HL-60 (cell line): ENCODE measurements around the gene SLC30A1.

Experiments
- DNase-seq, 2 experiments: peaks; one replicate each; pipeline ENCODE4 v3.0.0-alpha.2; 2010 to 2020; ENCODE audit warnings: low read depth in 1 of 2, low spot score in 1 of 2
- H3K27ac ChIP-seq: fragments of 250-450 bp; sonication (Bioruptor Pico); replicated peaks from 2 replicates; pipeline ENCODE4 v1.5.1; 2020; ENCODE audit warnings: mild to moderate bottlenecking, moderate library complexity
- H3K27me3 ChIP-seq: fragments of 250-450 bp; sonication (Bioruptor Pico); 2 replicates; pipeline ENCODE4 v1.5.1; 2021; ENCODE audit warnings: mild to moderate bottlenecking, moderate library complexity; ENCODE audit not compliant: insufficient read depth, poor library complexity, severe bottlenecking
- H3K4me3 ChIP-seq: replicated peaks from 2 replicates; pipeline ENCODE4 v1.5.1; 2011; ENCODE audit warnings: mild to moderate bottlenecking, control low read depth, low read length; ENCODE audit not compliant: insufficient read depth
- GABPA ChIP-seq: IDR thresholded peaks from 2 replicates; pipeline ENCODE4 v1.6.1; 2012; ENCODE audit warnings: low read depth
- POLR2AphosphoS5 ChIP-seq: IDR thresholded peaks from 2 replicates; pipeline ENCODE4 v1.6.1; 2012; ENCODE audit warnings: low read depth
- REST ChIP-seq: IDR thresholded peaks from 2 replicates; pipeline ENCODE4 v1.6.1; 2012; ENCODE audit warnings: low read depth; ENCODE audit not compliant: insufficient replicate concordance
- SPI1 ChIP-seq: IDR thresholded peaks from 2 replicates; pipeline ENCODE4 v1.6.1; 2012; ENCODE audit warnings: low read depth, mild to moderate bottlenecking, borderline replicate concordance
- TF ChIP-seq, protein P1 (sequence below): IDR thresholded peaks from one replicate; pipeline ENCODE4 v1.5.1; 2011; ENCODE audit warnings: low read length, control low read depth, inconsistent platforms; ENCODE audit not compliant: insufficient read depth

SLC30A1 gene

GRCh38 chr1:211526101-211526500 is 52.9 kb downstream of the SLC30A1 start:
- Histone ChIP-seq H3K27ac (no peak overlapping the region), H3K27me3 (peaks cover 2% of the 10 kb centered on the region), H3K4me3 (no peak overlapping the region)
- TF ChIP-seq, protein P1, sequence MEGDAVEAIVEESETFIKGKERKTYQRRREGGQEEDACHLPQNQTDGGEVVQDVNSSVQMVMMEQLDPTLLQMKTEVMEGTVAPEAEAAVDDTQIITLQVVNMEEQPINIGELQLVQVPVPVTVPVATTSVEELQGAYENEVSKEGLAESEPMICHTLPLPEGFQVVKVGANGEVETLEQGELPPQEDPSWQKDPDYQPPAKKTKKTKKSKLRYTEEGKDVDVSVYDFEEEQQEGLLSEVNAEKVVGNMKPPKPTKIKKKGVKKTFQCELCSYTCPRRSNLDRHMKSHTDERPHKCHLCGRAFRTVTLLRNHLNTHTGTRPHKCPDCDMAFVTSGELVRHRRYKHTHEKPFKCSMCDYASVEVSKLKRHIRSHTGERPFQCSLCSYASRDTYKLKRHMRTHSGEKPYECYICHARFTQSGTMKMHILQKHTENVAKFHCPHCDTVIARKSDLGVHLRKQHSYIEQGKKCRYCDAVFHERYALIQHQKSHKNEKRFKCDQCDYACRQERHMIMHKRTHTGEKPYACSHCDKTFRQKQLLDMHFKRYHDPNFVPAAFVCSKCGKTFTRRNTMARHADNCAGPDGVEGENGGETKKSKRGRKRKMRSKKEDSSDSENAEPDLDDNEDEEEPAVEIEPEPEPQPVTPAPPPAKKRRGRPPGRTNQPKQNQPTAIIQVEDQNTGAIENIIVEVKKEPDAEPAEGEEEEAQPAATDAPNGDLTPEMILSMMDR: no peak
- TF ChIP-seq POLR2AphosphoS5 (no peak), REST (no peak), GABPA (no peak), SPI1 (no peak)
- no peak for DNase-seq

- TF ChIP-seq GABPA (no peak), SPI1 (no peak), REST (no peak), POLR2AphosphoS5 (no peak)
- TF ChIP-seq, protein P1: no peak
- Histone ChIP-seq H3K4me3 (no peak overlapping the region), H3K27ac (no peak overlapping the region), H3K27me3 (peaks cover 2% of the 10 kb centered on the region)
- no peak for DNase-seq
These were observed 53.8 kb downstream of the SLC30A1 start for GRCh38 chr1:211525101-211525676.

- H3K27ac ChIP-seq: no peak overlapping the region
- no peaks in the 10 kb centered on the region for H3K27me3 ChIP-seq
- DNase-seq: no peak
- H3K4me3 ChIP-seq: no peak overlapping the region
- TF ChIP-seq, protein P1: no peak
- TF ChIP-seq REST (no peak), POLR2AphosphoS5 (no peak), SPI1 (no peak), GABPA (no peak)
These were observed 54.4 kb downstream of the SLC30A1 start for GRCh38 chr1:211524521-211524920.
